C4-2B (cell line): ENCODE results near the gene COL4A2.

Experiments used
- H3K27ac ChIP-seq: fragments of 450-650 bp; 2 replicates; pipeline ENCODE4 v1.5.1; 2017
- CTCF ChIP-seq: fragments of 450-650 bp; conservative IDR thresholded peaks from 2 replicates; pipeline ENCODE4 v1.5.1; 2017; ENCODE audit warnings: mild to moderate bottlenecking
- ZFX ChIP-seq: fragments of 450-650 bp; IDR thresholded peaks from 2 replicates; pipeline ENCODE4 v1.6.1; 2017

COL4A2 gene

GRCh38 chr13:110339975-110340550 lies 33.0 kb downstream of the COL4A2 start:
- TF ChIP-seq ZFX (no peak), CTCF (no peak)
- H3K27ac ChIP-seq, result no peak overlapping the region

GRCh38 chr13:110340812-110341444 lies 33.8 kb downstream of the COL4A2 start:
- TF ChIP-seq ZFX (no peak), CTCF (no peak)
- H3K27ac ChIP-seq, result no peak overlapping the region

GRCh38 chr13:110341445-110342244 lies 34.6 kb downstream of the COL4A2 start:
- H3K27ac ChIP-seq, result no peak overlapping the region
- TF ChIP-seq CTCF (no peak), ZFX (no peak)

GRCh38 chr13:110342474-110342873 lies 35.4 kb downstream of the COL4A2 start:
- no peak for TF ChIP-seq CTCF
- no peak for TF ChIP-seq ZFX
- no peak overlapping the region for H3K27ac ChIP-seq

- TF ChIP-seq CTCF (no peak), ZFX (no peak)
- no peak overlapping the region for H3K27ac ChIP-seq
Measured at GRCh38 chr13:110343241-110343865, 36.3 kb downstream of the COL4A2 start.

- TF ChIP-seq CTCF (no peak), ZFX (no peak)
- H3K27ac ChIP-seq, result no peak overlapping the region
Measured at GRCh38 chr13:110344320-110344719, 37.2 kb downstream of the COL4A2 start.

- no peak overlapping the region for H3K27ac ChIP-seq
- TF ChIP-seq ZFX (no peak), CTCF (no peak)
Measured at GRCh38 chr13:110345266-110345665, 38.2 kb downstream of the COL4A2 start.
